WTC11 (cell line): ENCODE results near the gene GLIPR2. TPM values are rescaled to one million over a fixed set of nuclear protein-coding genes. Genes with fewer than 3 reads are reported as not detected.

Experiments
- ATAC-seq: fragments of 200-7000 bp; cut with Tn5 transposase; 2 replicates; pipeline ENCODE4 v1.10.0; 2021; ENCODE audit warnings: mild to moderate bottlenecking, moderate library complexity
- CTCF ChIA-PET: fragments of 300-600 bp; sonication (Branson Sonifier 250); formaldehyde crosslinking; loops from one replicate; lab custom pipeline; 2021; ENCODE audit warnings: antibody characterized with exemption; lab: Charles Lee
- POLR2A ChIA-PET: fragments of 350-600 bp; sonication (Branson Sonifier 250); formaldehyde crosslinking; loops from one replicate; lab custom pipeline; 2021; ENCODE audit warnings: antibody characterized with exemption; lab: Charles Lee
- DNase-seq: peaks from one replicate; pipeline ENCODE4 v3.0.0; 2021; ENCODE audit warnings: low spot score
- H3K27ac Mint-ChIP-seq: 2 replicates; pipeline ENCODE4 v1.8.0; 2021; ENCODE audit warnings: mixed read lengths
- H3K27me3 Mint-ChIP-seq: 2 replicates; pipeline ENCODE4 v1.8.0; 2021; ENCODE audit warnings: low read depth, mild to moderate bottlenecking, moderate library complexity, mixed read lengths
- H3K36me3 Mint-ChIP-seq: 2 replicates; pipeline ENCODE4 v1.8.0; 2021; ENCODE audit warnings: mixed read lengths
- H3K4me1 Mint-ChIP-seq: 2 replicates; pipeline ENCODE4 v1.8.0; 2022; ENCODE audit warnings: mixed read lengths
- H3K4me3 Mint-ChIP-seq: 2 replicates; pipeline ENCODE4 v1.8.0; 2021; ENCODE audit warnings: mild to moderate bottlenecking, moderate library complexity, mixed read lengths
- H3K9me3 Mint-ChIP-seq: 2 replicates; pipeline ENCODE4 v1.8.0; 2021; ENCODE audit warnings: mixed read lengths
- ARID4B ChIP-seq: sonication (generic); formaldehyde crosslinking; IDR thresholded peaks from 2 replicates; pipeline ENCODE4 v1.8.0; 2023; ENCODE audit warnings: missing genetic modification reagents, mild to moderate bottlenecking, borderline replicate concordance
- ATF6 ChIP-seq: sonication (generic); formaldehyde crosslinking; IDR thresholded peaks from 2 replicates; pipeline ENCODE4 v1.8.1; 2023; ENCODE audit warnings: mild to moderate bottlenecking, missing genetic modification reagents
- E2F1 ChIP-seq: sonication (generic); formaldehyde crosslinking; IDR thresholded peaks from 2 replicates; pipeline ENCODE4 v1.8.0; 2022; ENCODE audit warnings: mild to moderate bottlenecking, missing genetic modification reagents
- E2F5 ChIP-seq: sonication (generic); formaldehyde crosslinking; IDR thresholded peaks from 2 replicates; pipeline ENCODE4 v1.8.1; 2022; ENCODE audit warnings: mild to moderate bottlenecking, moderate library complexity, missing genetic modification reagents
- FOXK1 ChIP-seq: sonication (generic); formaldehyde crosslinking; IDR thresholded peaks from 2 replicates; pipeline ENCODE4 v1.8.0; 2022; ENCODE audit warnings: mild to moderate bottlenecking, moderate library complexity, missing genetic modification reagents
- MAX ChIP-seq: sonication (generic); formaldehyde crosslinking; IDR thresholded peaks from 2 replicates; pipeline ENCODE4 v1.8.0; 2022; ENCODE audit warnings: mild to moderate bottlenecking, missing genetic modification reagents
- NFATC4 ChIP-seq: fragments of 250-450 bp; sonication (Bioruptor Pico); IDR thresholded peaks from 2 replicates; pipeline ENCODE4 v1.9.0; 2021; ENCODE audit warnings: mild to moderate bottlenecking
- PRRX2 ChIP-seq: fragments of 250-450 bp; sonication (Bioruptor Pico); IDR thresholded peaks from 2 replicates; pipeline ENCODE4 v1.8.0; 2021; ENCODE audit warnings: mild to moderate bottlenecking
- RORB ChIP-seq: fragments of 250-450 bp; sonication (Bioruptor Pico); IDR thresholded peaks from 2 replicates; pipeline ENCODE4 v1.9.0; 2021; ENCODE audit warnings: mild to moderate bottlenecking
- ZBTB43 ChIP-seq: sonication (generic); formaldehyde crosslinking; IDR thresholded peaks from 2 replicates; pipeline ENCODE4 v1.8.1; 2023; ENCODE audit warnings: mild to moderate bottlenecking, missing genetic modification reagents
- ZNF263 ChIP-seq: sonication (generic); formaldehyde crosslinking; IDR thresholded peaks from 2 replicates; pipeline ENCODE4 v1.8.1; 2022; ENCODE audit warnings: low read depth, mild to moderate bottlenecking, moderate library complexity, missing genetic modification reagents
- ZNF396 ChIP-seq: fragments of 250-450 bp; sonication (Bioruptor Pico); IDR thresholded peaks from 2 replicates; pipeline ENCODE4 v1.8.0; 2021; ENCODE audit warnings: mild to moderate bottlenecking, moderate library complexity, borderline replicate concordance
- ZNF423 ChIP-seq: fragments of 250-450 bp; sonication (Bioruptor Pico); IDR thresholded peaks from 2 replicates; pipeline ENCODE4 v2.1.2; 2022; ENCODE audit warnings: mild to moderate bottlenecking, moderate library complexity
- ZSCAN18 ChIP-seq: fragments of 250-450 bp; sonication (Bioruptor Pico); IDR thresholded peaks from 2 replicates; pipeline ENCODE4 v2.1.2; 2022; ENCODE audit warnings: mild to moderate bottlenecking, moderate library complexity
- total RNA-seq: library from RNA; stranded (reverse); gene quantifications from 3 replicates; pipeline ENCODE4 v1.2.3, GENCODE V29; 2021

The GLIPR2 gene
- total RNA-seq, 1 experiment from 2014 or later, result 3.7 TPM

GRCh38 chr9:36161187-36161586 lies 24.7 kb downstream of the GLIPR2 start (continued):
- TF ChIP-seq E2F5 (CRISPR knock-in tag) (no peak), ZNF423 (CRISPR knock-in tag) (no peak), RORB (no peak), MAX (CRISPR knock-in tag) (no peak), ZNF396 (no peak), ZBTB43 (CRISPR knock-in tag) (no peak), FOXK1 (CRISPR knock-in tag) (no peak)

- H3K27ac Mint-ChIP-seq, result peak overlapping the region; percentile 99
- ChIA-PET POLR2A (interaction anchor here (1.6 to 2.0 kb wide), 2 partner anchors 11 to 26 kb away, joined by 7 to 8 read pairs; partner anchors contain the start of gene GLIPR2), CTCF (interaction anchor here (0.7 to 5.3 kb wide), 6 partner anchors 14 to 370 kb away, joined by 3 to 131 read pairs (median 6); partner anchors contain the start of genes CLTA and GLIPR2)
- DNase-seq (no peak), ATAC-seq (no peak)
- peaks cover 7% of the 10 kb centered on the region; the same call in 1 of the 2 replicates for H3K27me3 Mint-ChIP-seq
- H3K4me3 Mint-ChIP-seq, result peak overlapping the region; percentile 19; the same call in 1 of the 2 replicates
- TF ChIP-seq ARID4B (CRISPR knock-in tag) (no peak), ATF6 (CRISPR knock-in tag) (no peak), E2F5 (CRISPR knock-in tag) (no peak), E2F1 (no peak), ZNF263 (CRISPR knock-in tag) (no peak), NFATC4 (CRISPR knock-in tag) (no peak), ZSCAN18 (CRISPR knock-in tag) (no peak), PRRX2 (CRISPR knock-in tag) (no peak)
- H3K9me3 Mint-ChIP-seq, result peaks cover 9% of the 10 kb centered on the region; the same call in 1 of the 2 replicates
- peaks cover 49% of the 10 kb centered on the region for H3K4me1 Mint-ChIP-seq
- peaks cover 9% of the 10 kb centered on the region for H3K36me3 Mint-ChIP-seq
These were observed 25.7 kb downstream of the GLIPR2 start for GRCh38 chr9:36162211-36162738.
